ENCODE results near the gene CYLD.

The CYLD gene

GRCh38 chr16:50844840-50845239, 103.0 kb downstream of the CYLD start:
- TF ChIP-seq CTCF (IDR thresholded peaks at IDR 0.05; ENCODE audit: extremely low read depth, missing control alignments), result no peak
- no peak for DNase-seq (ENCODE audit: low spot score)

GRCh38 chr16:50845296-50845695, 103.4 kb downstream of the CYLD start:
- DNase-seq (ENCODE audit: low spot score), result no peak
- TF ChIP-seq CTCF (IDR thresholded peaks at IDR 0.05; ENCODE audit: extremely low read depth, missing control alignments), result no peak

GRCh38 chr16:50846511-50846910, 104.6 kb downstream of the CYLD start:
- DNase-seq (ENCODE audit: low spot score), result no peak
- no peak for TF ChIP-seq CTCF (IDR thresholded peaks at IDR 0.05; ENCODE audit: extremely low read depth, missing control alignments)

GRCh38 chr16:50847166-50847565, 105.3 kb downstream of the CYLD start:
- TF ChIP-seq CTCF (IDR thresholded peaks at IDR 0.05; ENCODE audit: extremely low read depth, missing control alignments), result no peak
- no peak for DNase-seq (ENCODE audit: low spot score)

- no peak for TF ChIP-seq CTCF (IDR thresholded peaks at IDR 0.05; ENCODE audit: extremely low read depth, missing control alignments)
- DNase-seq (ENCODE audit: low spot score), result no peak
Measured at GRCh38 chr16:50848755-50849514, 107.0 kb downstream of the CYLD start.
